Prostate gland (tissue), 2 donors: ENCODE data around the gene MICU1.
"Not testable (repeated sequence)": the region's sequence is repeated elsewhere in the genome, so short reads cannot be mapped to it uniquely, and the experiment has no call there.

Source experiments
- POLR2A ChIP-seq: fragments of 450-650 bp; IDR thresholded peaks from one replicate; pipeline ENCODE4 v1.6.1; 2016; ENCODE audit warnings: antibody characterized with exemption, mild to moderate bottlenecking
- TF ChIP-seq, protein P1 (sequence below), 4 experiments: fragments of 200-600 bp in 2 of 4; fragments of 450-650 bp in 2 of 4; sonication (generic) in 2 of 4; IDR thresholded peaks; 1 replicate in 3 of 4; 2 replicates in 1 of 4; pipeline ENCODE4 v1.5.1; 2016 to 2019; ENCODE audit warnings: antibody characterized with exemption in 4 of 4, mild to moderate bottlenecking in 2 of 4, moderate library complexity in 2 of 4

DNA sequence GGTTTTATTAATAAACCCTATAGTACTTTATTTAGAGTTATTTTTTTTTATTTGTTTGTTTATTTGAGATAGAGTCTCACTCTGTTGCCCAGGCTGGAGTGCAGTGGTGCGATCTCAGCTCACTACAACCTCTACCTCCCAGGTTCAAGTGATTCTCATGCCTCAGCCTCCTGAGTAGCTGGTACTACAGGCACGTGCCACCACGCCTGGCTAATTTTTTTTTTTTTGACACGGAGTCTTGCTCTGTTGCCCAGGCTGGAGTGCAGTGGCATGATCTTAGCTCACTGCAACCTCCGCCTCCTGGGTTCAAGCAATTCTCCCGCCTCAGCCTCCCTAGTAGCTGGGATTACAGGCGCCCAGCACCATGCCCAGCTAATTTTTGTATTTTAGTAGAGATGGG, 279.8 kb downstream of the MICU1 start:
- TF ChIP-seq, protein P1, sequence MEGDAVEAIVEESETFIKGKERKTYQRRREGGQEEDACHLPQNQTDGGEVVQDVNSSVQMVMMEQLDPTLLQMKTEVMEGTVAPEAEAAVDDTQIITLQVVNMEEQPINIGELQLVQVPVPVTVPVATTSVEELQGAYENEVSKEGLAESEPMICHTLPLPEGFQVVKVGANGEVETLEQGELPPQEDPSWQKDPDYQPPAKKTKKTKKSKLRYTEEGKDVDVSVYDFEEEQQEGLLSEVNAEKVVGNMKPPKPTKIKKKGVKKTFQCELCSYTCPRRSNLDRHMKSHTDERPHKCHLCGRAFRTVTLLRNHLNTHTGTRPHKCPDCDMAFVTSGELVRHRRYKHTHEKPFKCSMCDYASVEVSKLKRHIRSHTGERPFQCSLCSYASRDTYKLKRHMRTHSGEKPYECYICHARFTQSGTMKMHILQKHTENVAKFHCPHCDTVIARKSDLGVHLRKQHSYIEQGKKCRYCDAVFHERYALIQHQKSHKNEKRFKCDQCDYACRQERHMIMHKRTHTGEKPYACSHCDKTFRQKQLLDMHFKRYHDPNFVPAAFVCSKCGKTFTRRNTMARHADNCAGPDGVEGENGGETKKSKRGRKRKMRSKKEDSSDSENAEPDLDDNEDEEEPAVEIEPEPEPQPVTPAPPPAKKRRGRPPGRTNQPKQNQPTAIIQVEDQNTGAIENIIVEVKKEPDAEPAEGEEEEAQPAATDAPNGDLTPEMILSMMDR (IDR thresholded peaks at IDR 0.05), result not testable (repeated sequence)
- not testable (repeated sequence) for TF ChIP-seq POLR2A
